Measurements from ENCODE around the gene BORCS8. TPM values are rescaled to one million over a fixed set of nuclear protein-coding genes. Genes with fewer than 3 reads are reported as not detected.
A peak's percentile ranks its signal among the peaks of the same experiment; 100 is the strongest.

Gene BORCS8
- total RNA-seq, 2 donors from 2014 or later = 18.0 to 26.9 TPM

DNA sequence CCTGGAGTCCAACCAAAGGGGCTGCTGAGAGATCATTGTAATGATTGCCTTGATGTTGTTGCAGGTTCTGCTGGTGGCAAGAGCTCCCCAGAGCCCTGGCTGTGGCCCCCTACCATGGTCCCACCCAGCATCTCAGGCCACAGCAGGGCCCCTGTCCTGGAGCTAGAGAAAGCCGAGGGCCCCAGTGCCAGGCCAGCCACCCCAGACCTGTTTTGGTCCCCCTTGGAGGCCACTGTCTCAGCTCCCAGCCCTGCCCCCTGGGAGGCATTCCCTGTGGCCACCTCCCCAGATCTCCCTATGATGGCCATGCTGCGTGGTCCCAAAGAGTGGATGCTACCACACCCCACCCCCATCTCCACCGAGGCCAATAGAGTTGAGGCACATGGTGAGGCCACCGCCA is 35.3 kb upstream of the BORCS8 start:
- TF ChIP-seq POLR2A (IDR thresholded peaks at IDR 0.05) = no peak
- no peak for TF ChIP-seq POLR2AphosphoS5 (IDR thresholded peaks at IDR 0.05)
- TF ChIP-seq, protein P1, sequence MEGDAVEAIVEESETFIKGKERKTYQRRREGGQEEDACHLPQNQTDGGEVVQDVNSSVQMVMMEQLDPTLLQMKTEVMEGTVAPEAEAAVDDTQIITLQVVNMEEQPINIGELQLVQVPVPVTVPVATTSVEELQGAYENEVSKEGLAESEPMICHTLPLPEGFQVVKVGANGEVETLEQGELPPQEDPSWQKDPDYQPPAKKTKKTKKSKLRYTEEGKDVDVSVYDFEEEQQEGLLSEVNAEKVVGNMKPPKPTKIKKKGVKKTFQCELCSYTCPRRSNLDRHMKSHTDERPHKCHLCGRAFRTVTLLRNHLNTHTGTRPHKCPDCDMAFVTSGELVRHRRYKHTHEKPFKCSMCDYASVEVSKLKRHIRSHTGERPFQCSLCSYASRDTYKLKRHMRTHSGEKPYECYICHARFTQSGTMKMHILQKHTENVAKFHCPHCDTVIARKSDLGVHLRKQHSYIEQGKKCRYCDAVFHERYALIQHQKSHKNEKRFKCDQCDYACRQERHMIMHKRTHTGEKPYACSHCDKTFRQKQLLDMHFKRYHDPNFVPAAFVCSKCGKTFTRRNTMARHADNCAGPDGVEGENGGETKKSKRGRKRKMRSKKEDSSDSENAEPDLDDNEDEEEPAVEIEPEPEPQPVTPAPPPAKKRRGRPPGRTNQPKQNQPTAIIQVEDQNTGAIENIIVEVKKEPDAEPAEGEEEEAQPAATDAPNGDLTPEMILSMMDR (IDR thresholded peaks at IDR 0.05) = no peak
- no peaks in the 10 kb centered on the region for H3K36me3 ChIP-seq
- intact Hi-C loops (cut with DNase I) = loop anchor here (10.0 kb wide), 1 partner anchor 82 kb away; no protein-coding TSS in a partner anchor
- no peaks in the 10 kb centered on the region for H3K9me3 ChIP-seq
- DNase-seq (ENCODE audit: low spot score) = no peak
- H3K4me1 ChIP-seq (replicated peaks) = no peaks in the 10 kb centered on the region
- no peak overlapping the region for H3K4me3 ChIP-seq
- WGBS = 71% methylated on average over 4 of the region's 4 CpGs
- H3K27me3 ChIP-seq (replicated peaks; ENCODE audit: insufficient read depth) = no peaks in the 10 kb centered on the region
- no peak overlapping the region for H3K27ac ChIP-seq

DNA sequence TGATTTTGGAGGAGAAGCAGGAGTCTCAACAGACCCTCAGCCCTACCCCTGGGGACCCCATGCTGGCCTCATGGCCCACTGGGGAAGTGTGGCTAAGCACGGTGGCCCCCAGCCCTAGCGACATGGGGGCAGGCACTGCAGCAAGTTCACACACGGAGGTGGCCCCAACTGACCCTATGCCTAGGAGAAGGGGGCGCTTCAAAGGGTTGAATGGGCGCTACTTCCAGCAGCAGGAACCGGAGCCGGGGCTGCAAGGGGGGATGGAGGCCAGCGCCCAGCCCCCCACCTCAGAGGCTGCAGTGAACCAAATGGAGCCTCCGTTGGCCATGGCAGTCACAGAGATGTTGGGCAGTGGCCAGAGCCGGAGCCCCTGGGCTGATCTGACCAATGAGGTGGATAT is 34.7 kb upstream of the BORCS8 start:
- TF ChIP-seq, protein P1 (IDR thresholded peaks at IDR 0.05) = no peak
- TF ChIP-seq POLR2A (IDR thresholded peaks at IDR 0.05) (no peak), POLR2AphosphoS5 (IDR thresholded peaks at IDR 0.05) (no peak)
- DNase-seq (ENCODE audit: low spot score) = no peak

DNA sequence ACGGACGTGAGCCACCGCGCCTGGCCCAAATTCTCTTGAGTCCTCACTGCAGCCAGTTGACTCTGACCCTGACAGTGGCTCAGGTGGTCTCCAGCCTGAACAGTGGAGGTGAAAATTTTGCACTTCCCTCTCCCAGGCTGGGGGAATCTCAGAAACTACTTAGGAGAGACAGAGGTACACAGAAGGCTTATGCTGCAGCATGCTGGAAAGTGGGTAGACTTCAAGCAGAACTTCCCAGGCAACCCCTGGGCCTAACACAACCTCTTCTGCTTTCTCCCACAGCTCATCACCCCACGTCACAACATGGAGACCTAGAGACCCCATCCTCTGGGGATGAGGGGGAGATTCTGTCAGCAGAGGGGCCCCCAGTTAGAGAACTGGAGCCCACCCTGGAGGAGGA is 34.3 kb upstream of the BORCS8 start:
- WGBS = 85% methylated on average over 5 of the region's 5 CpGs
- no peak overlapping the region for H3K27ac ChIP-seq
- H3K4me3 ChIP-seq = no peak overlapping the region
- no peaks in the 10 kb centered on the region for H3K36me3 ChIP-seq
- no peaks in the 10 kb centered on the region for H3K27me3 ChIP-seq (replicated peaks; ENCODE audit: insufficient read depth)
- H3K4me1 ChIP-seq (replicated peaks) = no peaks in the 10 kb centered on the region
- no peak for DNase-seq (ENCODE audit: low spot score)
- no peaks in the 10 kb centered on the region for H3K9me3 ChIP-seq
- intact Hi-C loops (cut with DNase I) = loop anchor here (10.0 kb wide), 1 partner anchor 81 kb away; no protein-coding TSS in a partner anchor
- TF ChIP-seq, protein P1 (IDR thresholded peaks at IDR 0.05) = no peak
- TF ChIP-seq POLR2A (IDR thresholded peaks at IDR 0.05) (no peak), POLR2AphosphoS5 (IDR thresholded peaks at IDR 0.05) (no peak)

More for the DNA sequence above, 34.7 kb upstream of the BORCS8 start:
- no peaks in the 10 kb centered on the region for H3K27me3 ChIP-seq (replicated peaks; ENCODE audit: insufficient read depth)
- no peak overlapping the region for H3K4me3 ChIP-seq
- H3K27ac ChIP-seq = no peak overlapping the region
- H3K9me3 ChIP-seq = no peaks in the 10 kb centered on the region
- WGBS = 55% methylated on average over 10 of the region's 10 CpGs
- H3K36me3 ChIP-seq = no peaks in the 10 kb centered on the region
- intact Hi-C loops (cut with DNase I) = loop anchor here (10.0 kb wide), 1 partner anchor 82 kb away; no protein-coding TSS in a partner anchor
- H3K4me1 ChIP-seq (replicated peaks) = no peaks in the 10 kb centered on the region

DNA sequence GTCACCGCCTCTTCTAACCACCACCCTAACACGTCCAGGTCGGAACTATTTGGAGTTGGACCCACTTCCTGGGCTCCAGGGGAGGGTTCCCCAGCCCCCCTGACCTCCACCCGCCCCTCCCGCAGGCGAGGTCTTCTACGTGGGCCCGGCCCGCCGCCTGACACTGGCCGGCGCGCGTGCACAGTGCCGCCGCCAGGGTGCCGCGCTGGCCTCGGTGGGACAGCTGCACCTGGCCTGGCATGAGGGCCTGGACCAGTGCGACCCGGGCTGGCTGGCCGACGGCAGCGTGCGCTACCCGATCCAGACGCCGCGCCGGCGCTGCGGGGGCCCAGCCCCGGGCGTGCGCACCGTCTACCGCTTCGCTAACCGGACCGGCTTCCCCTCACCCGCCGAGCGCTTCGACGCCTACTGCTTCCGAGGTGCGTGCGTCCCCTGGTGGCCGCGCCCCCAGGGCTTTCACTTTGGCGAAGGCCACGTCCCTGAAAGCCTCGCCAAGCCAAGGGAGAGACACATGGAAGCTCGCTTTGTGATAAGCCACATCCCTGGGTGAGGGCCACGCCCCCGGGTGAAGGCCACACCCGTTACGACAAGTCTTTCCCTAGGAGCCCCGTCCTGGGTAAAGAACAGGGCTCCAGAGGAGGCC is 33.0 kb upstream of the BORCS8 start:
- Histone ChIP-seq H3K9me3 (no peaks in the 10 kb centered on the region), H3K27me3 (replicated peaks; ENCODE audit: insufficient read depth) (no peaks in the 10 kb centered on the region), H3K4me1 (replicated peaks) (no peaks in the 10 kb centered on the region), H3K4me3 (peak overlapping the region; percentile 1 to 21), H3K27ac (no peak overlapping the region), H3K36me3 (no peaks in the 10 kb centered on the region)
- TF ChIP-seq, protein P1 (IDR thresholded peaks at IDR 0.05) = peak in 2 of 4 experiments; percentile 49 to 75
- no peak for TF ChIP-seq POLR2A (IDR thresholded peaks at IDR 0.05)
- DNase-seq (ENCODE audit: low spot score) = peak; percentile 26
- intact Hi-C loops (cut with DNase I) = loop anchor here (10.0 kb wide), 1 partner anchor 80 kb away; no protein-coding TSS in a partner anchor
- 4% methylated on average over 37 of the region's 59 CpGs for WGBS

Measured in prostate gland (tissue), 2 donors.